Ureter (tissue), 1 donor: Measurements from ENCODE around the gene PDE3B. TPM values are rescaled to one million over a fixed set of nuclear protein-coding genes. Genes with fewer than 3 reads are reported as not detected.
"Not testable (repeated sequence)": the region's sequence is repeated elsewhere in the genome, so short reads cannot be mapped to it uniquely, and the experiment has no call there.

Experiments
- DNase-seq: peaks from one replicate; pipeline ENCODE4 v3.0.0-alpha.2; 2020; ENCODE audit warnings: low spot score
- total RNA-seq: library from RNA; stranded (reverse); gene quantifications from one replicate; pipeline ENCODE4 v1.2.4, GENCODE V29; 2023
- donor health status: DM: yes; HTN: yes; CAD: no.

Gene PDE3B
- total RNA-seq, 1 donor from 2014 or later, result 35.9 TPM

- no peak for DNase-seq
Observed at GRCh38 chr11:14676068-14676467, 32.5 kb downstream of the PDE3B start.

- DNase-seq, result no peak
Observed at GRCh38 chr11:14677146-14677545, 33.5 kb downstream of the PDE3B start.

DNA sequence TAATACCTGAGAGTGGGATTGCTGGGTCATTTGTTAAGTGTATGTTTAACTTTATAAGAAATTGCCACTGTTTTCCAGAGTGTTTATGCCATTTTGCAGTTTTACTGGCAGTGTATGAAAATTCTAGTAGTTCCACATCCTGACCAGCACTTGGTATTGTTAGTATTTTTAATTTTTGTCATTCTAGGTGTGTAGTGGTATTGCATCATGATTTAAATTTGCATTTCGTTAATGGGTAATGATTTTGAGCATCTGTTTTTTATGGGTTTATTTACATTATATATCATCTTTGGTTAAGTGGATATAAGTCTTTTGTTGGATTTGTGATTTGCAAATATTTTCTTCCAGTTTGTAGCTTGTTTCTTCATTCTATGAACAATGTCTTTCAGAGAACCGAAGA is 34.7 kb downstream of the PDE3B start:
- DNase-seq, result no peak

- no peak for DNase-seq
Observed at GRCh38 chr11:14679662-14680061, 36.1 kb downstream of the PDE3B start.

DNA sequence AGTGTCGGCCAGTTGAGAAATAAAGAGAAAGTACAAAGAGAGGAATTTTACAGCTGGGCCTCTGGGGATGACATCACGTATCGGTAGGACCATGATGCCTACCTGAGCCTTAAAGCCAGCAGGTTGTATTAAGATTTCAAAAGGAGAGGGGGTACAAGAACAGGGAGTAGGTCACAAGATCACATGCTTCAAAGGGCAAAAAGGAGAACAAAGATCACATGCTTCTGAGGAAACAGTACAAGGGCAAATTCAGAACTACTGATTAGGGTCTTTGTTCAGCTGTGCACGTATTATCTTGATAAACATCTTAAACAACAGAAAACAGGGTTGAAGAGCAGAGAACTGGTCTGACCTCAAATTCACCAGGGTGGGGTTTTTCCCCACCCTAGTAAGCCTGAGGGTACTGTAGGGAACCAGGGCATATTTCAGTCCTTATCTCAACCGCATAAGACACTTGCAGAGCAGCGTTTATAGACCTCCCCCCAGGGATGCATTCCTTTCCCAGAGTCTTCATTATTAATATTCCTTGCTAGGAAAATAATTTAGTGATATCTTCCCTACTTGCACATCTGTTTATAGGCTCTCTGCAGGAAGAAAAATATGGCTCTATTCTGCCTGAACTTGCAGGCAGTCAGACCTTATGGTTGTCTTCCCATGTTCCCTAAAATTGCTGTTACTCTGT is 40.8 kb downstream of the PDE3B start:
- DNase-seq, result not testable (repeated sequence)

DNA sequence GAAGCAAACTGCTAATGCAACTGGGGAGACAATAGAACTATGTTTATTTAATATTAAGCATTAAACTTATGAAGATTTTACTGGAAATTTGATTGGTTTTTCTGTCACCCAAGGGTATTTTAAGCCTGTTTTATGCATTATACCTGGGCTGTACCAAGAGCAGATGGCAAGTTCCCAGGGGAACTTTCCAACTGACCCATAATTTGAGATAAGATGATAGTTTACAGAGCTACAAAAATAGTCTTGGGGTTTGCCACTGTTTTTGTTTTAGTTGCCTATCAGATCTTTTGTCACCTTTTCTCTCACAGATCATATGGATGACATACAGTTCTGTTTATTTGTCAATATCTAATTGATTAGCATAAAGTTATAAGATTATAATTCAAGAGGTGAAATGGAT is 43.9 kb downstream of the PDE3B start:
- no peak for DNase-seq

- DNase-seq, result no peak
Observed at GRCh38 chr11:14687943-14688627, 44.5 kb downstream of the PDE3B start.

DNA sequence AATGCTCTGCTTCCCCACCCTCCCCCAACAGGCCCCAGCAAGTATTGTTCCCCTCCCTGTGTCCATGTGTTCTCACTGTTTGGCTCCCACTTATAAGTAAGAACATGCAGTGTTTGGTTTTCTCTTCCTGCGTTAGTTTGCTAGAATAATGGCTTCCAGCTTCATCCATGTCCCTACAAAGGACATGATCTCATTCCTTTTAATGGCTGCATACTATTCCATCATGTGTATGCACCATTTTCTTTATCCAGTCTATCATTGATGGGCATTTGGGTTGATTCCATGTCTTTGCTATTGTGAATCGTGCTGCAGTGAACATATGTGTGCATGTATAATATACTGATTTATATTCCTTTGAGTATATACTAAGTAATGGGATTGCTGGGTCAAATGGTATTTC is 52.1 kb downstream of the PDE3B start:
- DNase-seq, result not testable (repeated sequence)

DNA sequence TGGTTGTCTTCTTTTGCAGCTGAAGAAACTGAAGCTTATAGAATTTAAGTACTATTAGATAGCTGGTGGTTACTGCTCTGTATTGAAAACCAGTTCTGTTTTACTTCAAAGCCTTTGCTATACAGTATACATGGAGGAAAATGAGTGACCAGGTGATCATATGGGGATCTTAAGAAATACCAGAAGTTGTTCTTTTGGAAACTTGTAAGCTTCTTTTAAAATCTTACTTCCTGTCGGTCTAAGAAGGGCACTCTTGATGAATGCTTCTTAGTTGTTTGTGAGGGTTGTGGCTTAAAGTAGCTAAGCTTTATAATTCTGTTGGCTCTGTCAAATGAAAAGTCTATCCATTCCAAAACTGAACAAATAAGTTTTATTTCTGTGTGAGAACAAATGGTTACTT is 55.2 kb downstream of the PDE3B start:
- DNase-seq, result no peak

DNA sequence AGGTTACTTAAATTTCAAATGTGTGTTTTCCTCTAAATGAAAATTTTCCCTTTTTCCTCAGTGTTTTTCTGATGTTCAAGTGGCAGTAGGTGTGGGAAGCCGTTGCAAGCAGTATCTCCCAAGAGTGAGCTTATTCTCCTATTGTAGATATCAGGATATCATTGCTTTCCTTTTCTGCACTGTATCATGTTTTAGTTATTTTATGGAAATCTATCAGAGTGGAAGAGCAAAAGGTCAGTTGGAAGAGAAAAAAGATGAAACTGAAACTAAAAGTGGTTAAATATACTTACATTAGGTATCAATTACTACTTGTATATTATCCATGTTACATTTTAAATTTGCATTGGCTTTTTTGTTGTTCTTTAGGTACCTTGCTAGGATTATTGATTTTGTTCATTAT is 57.0 kb downstream of the PDE3B start:
- DNase-seq, result no peak

DNA sequence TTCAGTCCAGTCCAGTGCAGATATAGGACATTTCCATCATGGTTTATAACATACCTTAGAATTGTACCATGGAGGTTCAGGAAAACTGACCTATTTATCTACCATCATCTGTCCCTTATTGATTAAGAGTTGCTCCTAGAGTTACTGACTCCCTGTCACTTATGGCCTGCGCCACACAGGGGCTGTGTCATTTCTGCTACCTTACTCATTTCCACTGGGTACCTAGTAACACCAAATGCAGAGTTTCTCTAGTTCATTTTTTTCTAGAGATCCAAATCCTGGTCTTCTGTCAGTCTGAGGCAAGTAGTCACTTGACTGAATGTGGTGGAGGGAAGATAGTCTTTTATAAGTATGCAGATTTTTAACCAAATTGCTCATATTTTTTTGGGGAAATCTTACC is 59.2 kb downstream of the PDE3B start:
- DNase-seq, result no peak

DNA sequence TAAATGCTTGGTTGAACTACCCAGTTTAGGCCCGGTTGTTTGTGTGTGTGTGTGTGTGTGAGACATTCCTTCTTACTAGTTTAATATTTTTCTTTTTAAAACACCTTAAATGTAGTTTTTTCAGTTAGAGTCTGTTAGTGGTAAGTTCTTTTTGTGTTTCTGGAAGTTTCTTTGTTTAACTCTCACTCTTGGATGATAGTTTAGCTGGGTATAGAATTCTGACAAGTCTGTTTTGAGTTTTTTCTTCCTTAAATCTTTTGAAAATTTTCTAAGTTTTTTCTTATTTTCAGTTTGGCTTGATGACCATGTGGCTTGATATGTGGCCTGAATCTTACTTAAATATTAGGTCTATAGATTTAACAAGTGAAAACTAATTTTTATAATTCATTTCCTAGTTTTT is 60.1 kb downstream of the PDE3B start:
- DNase-seq, result no peak

GRCh38 chr11:14705067-14705466 is 61.5 kb downstream of the PDE3B start:
- no peak for DNase-seq

DNA sequence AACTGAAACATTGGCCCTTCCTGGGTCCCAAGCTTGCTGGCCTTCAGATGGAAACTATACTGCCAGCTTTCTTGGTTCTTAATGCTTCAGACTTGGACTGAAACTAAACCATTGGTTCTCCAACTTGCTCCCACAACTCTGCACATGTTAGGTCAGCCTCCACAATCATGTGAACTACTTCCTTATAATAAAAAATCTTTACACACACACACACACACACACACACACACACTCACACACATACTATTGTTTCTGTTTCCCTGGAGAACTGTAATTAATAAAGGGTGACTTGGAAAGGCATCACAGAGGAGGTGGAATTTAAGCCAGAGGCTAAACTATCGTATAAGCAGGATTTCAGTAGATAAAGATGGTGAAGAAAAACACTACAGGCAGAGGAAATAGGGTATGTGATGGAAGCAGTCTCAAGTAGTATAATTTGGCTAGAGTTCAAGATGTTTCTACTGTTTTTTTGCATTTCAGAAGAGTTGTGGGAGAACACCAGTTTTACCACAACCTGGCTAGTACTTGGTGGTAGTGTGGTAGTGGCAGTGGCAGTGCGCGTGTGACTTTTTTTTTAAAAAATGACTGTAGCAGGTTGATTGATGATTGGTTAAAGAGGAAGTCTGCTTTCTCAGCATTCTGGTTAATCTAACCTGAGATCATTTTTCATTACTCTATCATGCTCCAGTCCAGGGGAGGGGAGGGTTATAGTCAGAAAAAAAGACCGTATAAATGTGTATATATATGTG is 70.1 kb downstream of the PDE3B start:
- no peak for DNase-seq

DNA sequence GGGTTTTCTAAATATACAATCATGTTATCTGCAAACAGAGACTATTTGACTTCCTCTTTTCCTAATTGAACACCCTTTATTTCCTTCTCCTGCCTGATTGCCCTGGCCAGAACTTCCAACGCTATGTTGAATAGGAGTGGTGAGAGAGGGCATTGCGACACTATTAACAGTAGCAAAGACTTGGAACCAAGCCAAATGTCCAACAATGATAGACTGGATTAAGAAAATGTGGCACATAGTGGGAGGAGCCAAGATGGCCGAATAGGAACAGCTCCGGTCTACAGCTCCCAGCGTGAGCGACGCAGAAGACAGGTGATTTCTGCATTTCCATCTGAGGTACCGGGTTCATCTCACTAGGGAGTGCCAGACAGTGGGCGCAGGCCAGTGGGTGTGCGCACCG is 72.1 kb downstream of the PDE3B start:
- DNase-seq, result not testable (repeated sequence)

- DNase-seq, result no peak
Observed at GRCh38 chr11:14722496-14722895, 78.9 kb downstream of the PDE3B start.

- no peak for DNase-seq
Observed at GRCh38 chr11:14725150-14725549, 81.5 kb downstream of the PDE3B start.

GRCh38 chr11:14727215-14727614 is 83.6 kb downstream of the PDE3B start:
- DNase-seq, result no peak

GRCh38 chr11:14727746-14728145 is 84.1 kb downstream of the PDE3B start:
- DNase-seq, result no peak

DNA sequence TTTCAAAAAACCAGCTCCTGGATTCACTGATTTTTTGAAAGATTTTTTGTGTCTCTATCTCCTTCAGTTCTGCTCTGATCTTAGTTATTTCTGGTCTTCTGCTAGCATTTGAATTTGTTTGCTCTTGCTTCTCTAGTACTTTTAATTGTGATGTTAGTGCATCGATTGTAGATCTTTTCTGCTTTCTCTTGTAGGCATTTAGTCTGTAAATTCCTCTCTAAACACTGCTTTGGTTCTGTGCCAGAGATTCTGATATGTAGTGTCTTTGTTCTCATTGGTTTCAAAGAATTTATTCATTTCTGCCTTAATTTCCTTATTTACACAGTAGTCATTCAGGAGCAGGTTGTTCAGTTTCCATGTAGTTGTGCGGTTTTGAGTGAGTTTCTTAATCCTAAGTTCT is 96.9 kb downstream of the PDE3B start:
- not testable (repeated sequence) for DNase-seq

GRCh38 chr11:14741195-14741594 is 97.6 kb downstream of the PDE3B start:
- no peak for DNase-seq

DNA sequence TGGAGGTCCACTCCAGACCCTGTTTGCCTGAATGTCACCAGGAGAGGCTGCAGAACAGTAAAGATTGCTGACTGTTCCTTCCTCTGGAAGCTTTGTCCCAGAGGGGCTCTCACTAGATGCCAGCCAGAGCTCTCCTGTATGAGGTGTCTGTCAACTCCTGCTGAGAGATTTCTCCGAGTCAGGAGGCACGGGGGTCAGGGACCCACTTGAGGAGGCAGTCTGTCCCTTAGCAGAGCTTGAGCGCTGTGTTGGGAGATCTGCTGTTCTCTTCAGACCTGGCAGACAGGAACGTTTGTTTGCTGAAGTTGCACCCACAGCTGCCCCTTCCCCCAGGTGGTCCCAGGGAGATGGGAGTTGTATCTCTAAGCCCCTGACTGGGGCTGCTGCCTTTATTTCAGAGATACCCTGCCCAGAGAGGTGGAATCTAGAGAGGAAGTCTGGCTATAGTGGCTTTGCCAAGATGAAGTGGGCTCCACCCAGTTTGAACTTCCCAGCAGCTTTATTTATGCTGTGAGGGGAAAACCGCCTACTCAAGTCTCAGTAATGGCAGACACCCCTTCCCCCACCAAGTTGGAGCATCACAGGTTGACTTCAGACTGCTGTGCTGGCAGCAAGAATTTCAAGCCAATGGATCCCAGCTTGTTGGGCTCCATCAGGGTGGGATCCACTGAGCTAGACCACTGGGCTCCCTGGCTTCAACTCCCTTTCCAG is 99.4 kb downstream of the PDE3B start:
- no peak for DNase-seq
